Endometrium (tissue), 2 donors: ENCODE results near the gene KRT35.

Experiments used
- FAIRE-seq: peaks from 2 replicates; lab custom pipeline; 2012; peaks lifted over from hg19 to GRCh38; lab: Jason Lieb, UNC
- donor health status: control.
- donor health status: control.

Gene KRT35

DNA sequence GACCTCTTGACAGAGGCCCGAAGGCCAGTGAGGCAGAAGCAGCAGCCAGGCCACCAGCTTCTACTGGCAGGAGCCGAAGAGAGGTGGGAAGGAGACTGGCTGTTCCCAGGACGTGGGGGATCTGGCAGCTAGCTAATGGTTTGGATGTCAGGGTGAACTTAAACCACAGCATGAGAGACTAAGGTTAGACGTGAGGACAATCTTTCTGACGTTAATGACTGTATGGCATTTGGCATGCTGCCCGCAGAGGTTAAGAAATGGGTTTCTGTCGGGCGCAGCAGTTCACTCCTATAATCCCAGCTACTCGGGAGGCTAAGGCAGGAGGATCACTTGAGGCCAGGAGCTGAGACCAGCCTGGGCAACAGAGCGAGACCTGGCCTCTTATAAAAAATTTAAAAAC lies 30.8 kb upstream of the KRT35 start:
- no peak for FAIRE-seq

DNA sequence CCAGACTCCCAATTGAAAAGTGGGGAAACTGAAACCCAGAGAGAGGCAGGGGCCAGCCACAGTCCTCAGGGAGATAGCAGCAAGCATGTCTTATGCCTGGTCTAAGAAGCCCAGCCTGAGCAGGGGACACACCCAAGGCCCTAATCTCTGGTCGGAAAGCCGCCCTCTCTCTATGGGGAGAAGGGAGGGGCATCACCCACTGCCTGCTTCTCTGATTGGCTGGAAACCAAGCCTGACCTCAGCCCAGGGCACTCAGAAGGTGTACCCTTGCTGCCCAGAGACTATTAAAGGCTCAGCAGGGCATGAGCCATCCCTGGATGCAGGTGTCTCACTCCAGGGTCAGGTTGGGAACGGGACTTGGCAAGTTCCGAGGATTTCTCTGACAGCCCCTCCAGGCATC lies 30.2 kb upstream of the KRT35 start:
- no peak for FAIRE-seq

GRCh38 chr17:41510251-41511065 lies 29.5 kb upstream of the KRT35 start:
- no peak for FAIRE-seq

DNA sequence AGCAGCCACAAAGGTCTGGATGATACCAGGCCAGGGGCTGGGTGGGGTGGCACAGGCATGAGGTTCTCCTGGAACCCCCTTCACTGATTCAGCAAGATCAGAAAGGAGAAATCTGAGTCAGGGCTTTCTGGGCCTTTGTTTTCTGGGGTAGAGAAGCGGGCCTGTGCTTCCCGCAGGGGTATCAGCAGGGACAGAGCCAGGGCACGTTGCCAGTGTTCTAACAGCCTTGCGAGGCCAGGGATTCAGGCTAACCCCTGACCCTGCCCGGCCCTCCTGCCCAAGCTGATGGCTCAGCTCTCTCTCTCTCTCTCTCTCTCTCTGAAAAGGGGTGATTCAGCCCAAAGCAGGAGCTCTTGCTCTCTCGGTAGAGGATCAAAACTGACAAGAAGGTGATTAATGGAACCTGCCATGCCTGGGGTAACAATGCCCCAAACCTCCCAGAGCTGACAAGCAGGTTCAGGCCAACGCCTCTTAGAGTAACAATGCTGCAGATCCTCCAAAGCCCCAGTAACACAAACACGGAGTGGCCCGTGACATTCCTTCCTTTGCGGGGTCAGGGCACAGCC lies 26.4 kb upstream of the KRT35 start:
- FAIRE-seq = no peak

- no peak for FAIRE-seq
These were observed 25.1 kb upstream of the KRT35 start for GRCh38 chr17:41505809-41506767.

GRCh38 chr17:41505007-41505808 lies 24.3 kb upstream of the KRT35 start, which contains the start of gene KRT13:
KRT13 (minus strand) TSS chr17:41505612; CDS start chr17:41505550, 62 bp downstream.
- no peak for FAIRE-seq

- no peak for FAIRE-seq
These were observed 23.5 kb upstream of the KRT35 start for GRCh38 chr17:41504246-41504977.

GRCh38 chr17:41503202-41503601 lies 22.3 kb upstream of the KRT35 start:
- no peak for FAIRE-seq

GRCh38 chr17:41500131-41500911 lies 19.4 kb upstream of the KRT35 start:
- FAIRE-seq = no peak

DNA sequence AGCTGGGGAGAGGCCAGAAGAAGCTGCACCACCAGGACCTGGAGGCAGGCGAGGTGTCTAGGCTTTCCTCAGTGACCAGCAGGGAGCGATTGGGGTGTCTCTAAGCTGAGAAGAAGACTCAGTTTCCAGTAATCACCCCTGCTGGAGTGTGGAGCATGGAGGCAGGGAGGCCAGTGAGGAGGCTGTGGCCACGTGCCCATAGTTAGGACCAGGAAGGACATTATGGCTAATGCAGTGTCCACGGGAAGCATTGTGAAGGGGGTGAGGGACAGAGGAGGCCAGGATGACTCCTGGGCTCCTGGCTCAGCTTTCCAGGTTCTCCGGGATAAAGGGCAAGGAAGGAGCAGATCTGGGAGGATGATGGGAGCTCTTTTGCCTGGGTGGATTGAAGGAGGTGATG lies 18.8 kb upstream of the KRT35 start:
- no peak for FAIRE-seq

DNA sequence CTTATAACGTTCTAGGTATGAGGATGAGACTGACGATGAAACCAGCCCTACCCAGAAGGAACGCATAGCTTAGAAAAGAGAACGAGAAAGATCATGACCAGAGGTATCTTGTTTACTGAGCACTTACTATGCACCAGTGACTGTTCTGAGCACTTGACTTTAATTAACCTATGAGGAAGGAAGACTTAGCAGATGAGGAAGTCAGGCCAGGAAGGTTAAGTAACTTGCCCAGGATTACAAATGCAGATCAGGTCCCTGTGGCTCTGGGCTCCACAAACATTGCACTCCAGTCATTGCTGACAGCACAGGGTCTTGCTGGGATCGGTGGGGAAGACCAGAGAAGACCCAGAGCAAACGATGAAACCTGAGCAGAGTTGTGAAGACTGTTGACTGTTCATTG lies 17.3 kb upstream of the KRT35 start:
- no peak for FAIRE-seq

- no peak for FAIRE-seq
These were observed 16.0 kb upstream of the KRT35 start for GRCh38 chr17:41496803-41497484.

DNA sequence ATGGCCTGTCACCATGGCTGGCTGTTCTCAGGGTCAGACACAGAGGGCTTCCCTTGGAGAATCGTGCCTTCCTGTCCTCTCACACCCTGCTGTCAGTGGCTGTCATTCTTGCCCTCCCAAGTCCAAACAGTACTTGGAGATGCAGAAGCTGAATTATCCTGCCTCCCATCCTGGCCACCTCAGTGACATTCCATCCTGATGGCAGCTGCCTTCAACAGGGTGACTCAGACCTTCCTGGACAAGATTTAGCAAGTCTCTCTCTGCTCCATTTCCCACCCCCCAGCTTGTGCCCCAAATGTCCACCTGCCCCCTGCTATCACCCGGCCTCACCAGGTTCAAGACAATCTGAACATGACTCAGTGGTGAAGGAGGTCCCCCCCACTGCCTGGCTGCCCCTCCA lies 13.6 kb upstream of the KRT35 start:
- no peak for FAIRE-seq

- FAIRE-seq = no peak
These were observed 11.8 kb upstream of the KRT35 start for GRCh38 chr17:41492771-41493170.

- FAIRE-seq = no peak
These were observed 11.4 kb upstream of the KRT35 start for GRCh38 chr17:41492351-41492750.

GRCh38 chr17:41491476-41491875 lies 10.5 kb upstream of the KRT35 start:
- FAIRE-seq = no peak

DNA sequence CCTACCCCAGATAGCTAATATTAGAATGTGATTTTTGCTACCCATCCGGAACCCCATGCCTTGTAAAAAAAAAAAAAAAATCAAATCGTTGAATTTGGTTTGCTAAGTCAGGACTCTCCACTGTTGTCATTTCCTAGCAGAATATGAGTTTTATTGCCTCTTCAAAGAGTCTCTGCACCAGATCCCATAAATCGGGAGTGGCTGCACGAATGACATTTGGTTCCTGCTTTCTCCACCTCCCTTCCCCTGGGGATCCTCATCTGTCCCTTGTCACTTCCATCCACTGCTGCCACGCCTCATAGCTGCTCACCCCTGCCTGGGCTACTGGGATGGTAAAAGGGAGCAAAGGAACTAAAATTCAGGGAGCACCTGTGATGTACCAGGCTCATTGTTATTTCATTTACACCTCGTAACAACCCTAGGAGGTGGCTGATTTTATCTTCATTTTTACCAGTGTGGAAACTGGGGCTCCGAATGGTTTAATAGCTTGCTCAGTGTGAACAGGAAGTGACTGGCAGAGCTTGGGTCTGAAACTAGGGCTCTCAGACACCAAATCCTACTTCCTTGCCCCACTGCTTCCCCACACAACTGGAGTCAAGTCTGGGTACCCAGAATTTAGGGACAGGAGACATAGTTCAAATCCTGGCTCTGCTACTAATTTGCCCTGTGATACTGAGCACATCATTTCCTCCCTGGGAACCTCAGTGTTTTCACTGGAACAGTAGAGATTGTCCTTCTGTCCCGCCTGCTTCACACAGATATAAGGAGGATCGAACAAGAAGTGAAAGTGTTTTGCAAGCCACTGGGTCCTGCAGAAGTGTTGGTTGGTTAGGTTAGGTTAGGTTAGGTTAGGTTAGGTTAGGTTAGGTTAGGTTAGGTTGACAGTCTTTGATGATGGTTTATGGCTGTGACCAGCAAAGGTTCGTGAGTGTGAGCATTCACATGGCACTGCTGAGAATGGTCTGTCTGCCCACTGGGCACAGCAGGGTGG lies 9.3 kb upstream of the KRT35 start:
- no peak for FAIRE-seq

GRCh38 chr17:41489531-41489930 lies 8.6 kb upstream of the KRT35 start, which contains the start of gene KRT36:
KRT36 (minus strand) TSS chr17:41489910; CDS start chr17:41489864, 46 bp downstream.
- no peak for FAIRE-seq
